Measurements from ENCODE around the gene TMC5.

Gene TMC5

DNA sequence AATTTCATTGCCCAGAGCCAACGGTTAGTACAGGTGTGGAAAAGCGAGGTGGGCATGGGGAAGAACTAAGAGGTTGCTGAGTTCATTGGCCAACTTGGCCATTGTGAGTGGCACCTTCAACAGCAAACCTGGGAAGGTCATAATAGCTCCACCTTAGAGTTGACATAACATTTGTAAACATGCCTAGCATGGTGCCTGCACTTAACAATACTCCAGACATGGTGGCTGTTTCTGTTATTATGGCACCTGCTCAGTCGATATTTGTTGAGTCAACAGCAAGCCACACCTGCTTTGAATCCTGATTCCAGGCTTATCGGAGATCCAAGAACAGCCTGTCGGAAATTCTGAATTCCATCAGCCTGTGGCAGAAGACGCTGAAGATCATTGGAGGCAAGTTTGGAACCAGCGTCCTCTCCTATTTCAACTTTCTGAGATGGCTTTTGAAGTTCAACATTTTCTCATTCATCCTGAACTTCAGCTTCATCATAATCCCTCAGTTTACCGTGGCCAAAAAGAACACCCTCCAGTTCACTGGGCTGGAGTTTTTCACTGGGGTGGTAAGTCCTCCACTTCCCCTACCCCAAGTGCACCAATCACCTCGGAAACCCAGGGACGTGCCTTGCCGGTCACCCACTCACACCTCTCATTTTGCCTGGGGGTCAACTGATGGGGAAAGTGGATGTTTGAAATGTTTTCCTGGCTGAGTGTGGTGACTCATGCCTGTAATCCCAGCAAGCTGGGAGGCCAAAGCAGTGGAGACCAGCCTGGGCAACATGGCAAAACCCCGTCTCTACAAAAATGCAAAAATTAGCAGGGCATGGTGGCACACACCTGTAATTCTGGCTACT lies 46.0 kb downstream of the TMC5 start:
- peak; percentile 91 for DNase-seq

DNA sequence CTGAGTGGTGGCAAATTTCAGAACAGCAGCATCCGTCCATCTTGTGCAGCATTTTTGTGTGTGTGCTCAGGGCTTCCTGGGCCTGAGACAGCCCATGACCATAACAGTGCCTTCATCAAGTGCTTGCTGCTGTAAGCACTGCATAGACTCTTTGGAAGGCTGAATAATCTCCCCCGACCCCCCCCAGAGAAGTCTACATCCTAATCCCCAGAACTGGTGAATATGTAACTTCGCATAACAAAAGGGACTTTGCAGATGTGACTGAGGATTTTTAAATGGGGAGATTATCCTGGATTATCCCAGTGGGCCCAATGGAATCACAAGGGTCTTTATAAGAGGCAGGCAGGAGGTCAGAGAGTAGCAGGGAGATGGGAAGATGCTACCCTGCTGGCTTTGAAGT lies 50.6 kb downstream of the TMC5 start:
- no peak for DNase-seq

DNA sequence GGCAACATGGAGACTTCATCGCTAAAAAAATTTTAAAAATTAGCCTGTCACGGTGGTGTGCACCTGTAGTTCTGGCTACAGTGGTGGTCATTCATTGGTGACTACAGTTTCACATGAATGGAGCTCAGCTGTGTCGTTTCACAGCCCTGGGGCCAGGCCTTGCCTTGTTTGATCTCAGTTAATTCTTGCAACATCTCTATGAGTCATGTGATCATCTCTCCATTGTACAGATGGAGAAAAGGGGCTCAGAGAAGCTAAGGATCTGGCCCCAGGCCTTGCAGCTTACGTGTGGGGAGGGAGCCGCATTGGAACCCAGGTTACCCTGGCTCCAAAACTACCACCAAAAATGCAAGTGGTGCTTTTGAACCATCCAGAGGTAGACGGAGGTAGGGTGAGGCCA lies 54.8 kb downstream of the TMC5 start:
- DNase-seq: no peak

DNA sequence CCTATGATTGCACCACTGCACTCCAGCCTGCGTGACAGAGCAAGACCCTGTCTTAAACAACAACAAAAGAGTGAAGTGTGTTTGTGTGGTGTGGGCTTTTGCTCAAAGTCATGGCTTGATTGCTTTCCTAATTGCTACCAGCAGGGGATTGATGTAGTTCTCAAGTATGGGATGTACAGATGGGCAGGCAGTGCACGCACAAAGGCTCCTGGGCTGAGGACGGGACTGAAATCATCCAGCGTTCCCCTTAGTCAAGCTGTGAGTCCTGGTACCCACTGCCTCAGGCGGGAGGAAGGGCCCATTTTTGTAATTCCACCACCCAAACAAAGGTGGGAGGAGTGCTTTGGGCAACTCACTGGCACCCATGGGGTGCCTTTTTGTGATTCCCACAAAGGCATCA lies 56.9 kb downstream of the TMC5 start:
- DNase-seq: no peak

DNA sequence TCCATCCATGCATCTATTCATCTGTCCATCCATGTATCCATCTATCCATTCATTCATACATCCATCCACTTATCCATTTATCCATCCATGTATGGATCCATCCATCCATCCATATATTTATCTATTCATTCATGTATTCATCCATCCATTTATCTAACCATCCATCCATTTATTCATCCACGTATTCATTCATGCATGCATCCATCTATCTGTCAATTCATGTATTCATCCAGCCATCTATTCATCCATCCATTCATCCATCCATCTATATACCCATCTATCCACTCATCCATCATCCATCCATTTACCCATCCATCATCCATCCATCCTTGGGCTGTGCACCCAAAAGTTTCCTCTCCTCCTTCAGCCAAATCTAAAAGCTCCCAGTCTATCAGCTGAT lies 60.8 kb downstream of the TMC5 start:
- DNase-seq: no peak

DNA sequence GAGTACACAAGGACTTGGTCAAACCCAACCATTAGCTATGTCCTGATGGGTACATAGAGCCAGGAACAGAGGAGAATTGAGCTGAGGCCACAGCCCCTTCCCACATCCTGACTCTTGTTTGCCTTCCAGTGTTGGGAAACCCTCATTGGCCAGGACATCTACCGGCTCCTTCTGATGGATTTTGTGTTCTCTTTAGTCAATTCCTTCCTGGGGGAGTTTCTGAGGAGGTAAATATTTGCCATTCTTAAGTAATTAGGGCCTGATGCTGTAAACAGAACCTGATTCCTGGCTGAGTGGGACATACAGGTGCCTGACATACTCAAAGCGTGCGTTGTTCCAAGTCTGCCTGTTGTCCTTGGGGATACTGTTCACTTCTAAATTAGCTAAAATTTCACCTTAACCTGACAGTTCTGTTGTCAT lies 61.6 kb downstream of the TMC5 start:
- DNase-seq: no peak

DNA sequence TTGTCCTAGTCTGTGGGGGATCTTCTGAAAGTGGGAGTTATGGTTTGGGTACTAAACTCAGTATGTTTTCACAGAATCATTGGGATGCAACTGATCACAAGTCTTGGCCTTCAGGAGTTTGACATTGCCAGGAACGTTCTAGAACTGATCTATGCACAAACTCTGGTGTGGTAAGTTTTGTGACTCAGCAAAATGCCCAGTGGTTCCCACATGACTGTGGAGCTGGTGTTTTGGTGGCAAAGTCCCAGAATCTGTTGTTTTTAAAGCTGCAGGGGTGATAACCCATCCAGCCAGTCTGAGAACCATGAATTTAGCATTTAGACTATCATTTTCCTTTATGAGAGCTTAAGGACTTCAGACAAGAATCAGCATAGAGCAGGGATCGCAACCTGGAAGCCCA lies 63.6 kb downstream of the TMC5 start:
- no peak for DNase-seq

DNA sequence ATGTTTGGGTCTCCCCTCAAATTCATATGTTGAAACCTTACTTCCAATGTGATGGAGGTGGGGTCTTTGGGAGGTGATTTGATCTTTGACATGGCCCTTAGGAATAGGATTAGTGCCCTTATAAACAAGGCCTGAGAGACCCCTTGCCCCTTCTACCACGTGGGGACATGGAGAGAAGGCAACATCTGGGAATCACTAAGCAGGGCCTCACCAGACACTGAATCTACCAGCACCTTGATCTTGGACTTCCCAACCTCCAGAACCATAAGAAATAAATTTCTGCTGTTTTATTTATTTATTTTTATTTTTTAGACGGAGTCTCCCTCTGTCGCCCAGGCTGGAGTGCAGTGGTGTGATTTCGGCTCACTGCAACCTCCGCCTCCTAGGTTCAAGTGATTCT lies 64.1 kb downstream of the TMC5 start:
- no peak for DNase-seq

DNA sequence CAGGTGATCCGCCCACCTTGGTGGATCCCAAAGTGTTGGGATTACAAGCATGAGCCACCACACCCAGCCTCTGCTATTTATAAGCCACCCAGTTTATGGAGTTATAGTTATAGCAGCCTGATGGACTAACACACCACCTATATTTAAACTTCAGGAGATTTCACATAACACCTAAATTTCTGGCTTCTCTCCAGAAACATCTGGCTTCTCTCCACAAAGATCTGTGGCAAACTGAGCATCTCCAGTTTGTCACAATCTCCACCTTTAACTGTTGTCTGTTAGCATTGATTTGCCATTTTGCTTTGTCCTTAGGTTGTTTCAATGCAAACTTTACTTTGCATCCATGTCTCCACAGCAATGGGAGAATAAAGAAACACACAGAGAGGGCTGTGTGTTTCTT lies 64.6 kb downstream of the TMC5 start:
- no peak for DNase-seq

DNA sequence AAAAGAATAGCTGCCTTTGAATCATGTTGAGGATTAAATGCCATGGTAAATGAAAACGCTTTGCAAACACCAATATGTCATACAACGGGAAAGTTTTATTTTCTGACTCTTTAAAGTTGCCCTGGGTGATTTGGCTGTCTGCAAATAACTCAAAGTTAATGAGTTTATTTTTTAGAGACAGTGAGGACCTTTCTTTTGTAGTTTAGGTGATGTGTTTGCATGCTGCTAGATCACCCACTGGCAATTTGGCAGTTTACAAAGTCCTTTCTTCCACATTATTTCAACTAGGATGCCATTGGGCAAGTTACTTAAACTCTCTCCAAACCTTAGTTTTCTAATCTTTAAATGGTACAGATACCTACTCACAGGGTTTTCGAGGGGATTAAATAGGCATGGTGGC lies 66.4 kb downstream of the TMC5 start:
- DNase-seq: no peak

DNA sequence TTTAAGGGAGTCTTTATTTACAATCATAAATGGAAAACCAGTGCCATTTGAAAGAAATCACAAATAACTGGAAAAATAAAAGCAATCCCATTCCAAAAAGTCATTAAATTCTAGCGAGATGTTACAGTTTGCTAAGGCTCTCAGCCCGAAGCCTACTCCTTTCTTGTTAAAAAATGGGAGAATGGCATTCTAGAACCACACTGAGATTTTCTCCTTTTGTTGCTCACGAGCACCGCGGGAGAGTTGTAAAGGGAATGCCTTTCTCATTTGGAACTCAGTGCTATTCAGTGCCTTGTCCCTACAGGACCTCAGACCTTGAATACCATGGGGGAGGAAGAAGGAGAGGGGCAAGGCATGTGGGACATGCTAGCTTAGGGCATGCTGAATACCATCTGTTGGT lies 67.9 kb downstream of the TMC5 start:
- no peak for DNase-seq

DNA sequence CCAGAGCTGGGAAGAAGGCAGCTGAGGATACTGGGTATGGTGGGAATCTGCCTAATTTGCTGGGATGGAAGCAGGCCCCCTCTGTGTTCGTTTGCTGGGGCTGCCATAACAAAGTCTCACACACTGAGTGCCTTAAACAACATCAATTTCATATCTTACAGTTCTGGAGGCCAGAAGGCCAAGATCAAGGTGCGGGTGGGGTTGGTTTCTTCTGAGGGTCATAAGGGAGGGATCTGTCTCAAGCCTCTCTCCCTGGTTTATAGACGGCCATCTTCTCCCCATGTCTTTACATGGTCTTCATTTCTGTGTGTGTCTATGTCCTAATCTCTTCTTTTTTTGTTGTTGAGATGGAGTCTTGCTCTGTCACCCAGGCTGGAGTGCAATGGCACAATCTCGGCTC lies 68.4 kb downstream of the TMC5 start:
- no peak for DNase-seq

DNA sequence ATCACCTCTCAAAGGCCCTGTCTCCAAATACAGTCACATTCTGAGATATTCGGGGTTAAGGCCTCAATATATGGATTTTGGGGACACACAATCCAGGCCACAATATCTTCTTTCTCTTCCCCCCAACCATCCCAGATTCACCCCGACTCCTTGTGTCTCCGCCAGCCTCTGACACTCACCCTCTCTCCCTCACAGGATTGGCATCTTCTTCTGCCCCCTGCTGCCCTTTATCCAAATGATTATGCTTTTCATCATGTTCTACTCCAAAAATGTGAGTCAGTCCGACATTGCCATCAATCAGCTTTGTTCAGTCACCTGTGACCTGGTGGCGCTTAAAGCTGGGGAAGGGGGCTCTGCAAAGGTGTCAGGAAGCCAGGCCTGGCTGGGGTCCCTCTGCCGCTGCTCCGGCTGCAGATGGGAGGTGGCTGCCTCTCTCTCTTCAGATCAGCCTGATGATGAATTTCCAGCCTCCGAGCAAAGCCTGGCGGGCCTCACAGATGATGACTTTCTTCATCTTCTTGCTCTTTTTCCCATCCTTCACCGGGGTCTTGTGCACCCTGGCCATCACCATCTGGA lies 69.2 kb downstream of the TMC5 start:
- no peak for DNase-seq

DNA sequence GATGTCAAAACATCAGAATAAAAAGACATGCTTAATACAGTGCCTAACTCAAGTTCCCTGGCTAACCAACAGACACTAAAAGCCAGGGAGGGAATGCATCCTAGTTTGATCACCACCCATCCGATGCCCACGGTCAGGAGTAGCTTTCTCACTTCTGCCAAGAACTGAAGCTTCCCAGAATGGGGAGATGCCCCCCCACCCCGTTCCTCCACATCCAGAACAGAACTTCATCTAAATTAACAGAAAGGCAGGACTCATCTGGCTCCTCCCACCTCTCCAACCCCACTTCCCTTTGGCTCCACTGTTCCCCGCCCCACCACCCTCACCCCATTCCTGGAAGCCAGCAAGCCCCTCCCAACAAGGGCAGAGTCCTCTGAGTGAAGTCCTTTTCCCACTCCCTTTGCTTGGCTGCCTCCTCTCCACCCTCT lies 70.5 kb downstream of the TMC5 start:
- no peak for DNase-seq

DNA sequence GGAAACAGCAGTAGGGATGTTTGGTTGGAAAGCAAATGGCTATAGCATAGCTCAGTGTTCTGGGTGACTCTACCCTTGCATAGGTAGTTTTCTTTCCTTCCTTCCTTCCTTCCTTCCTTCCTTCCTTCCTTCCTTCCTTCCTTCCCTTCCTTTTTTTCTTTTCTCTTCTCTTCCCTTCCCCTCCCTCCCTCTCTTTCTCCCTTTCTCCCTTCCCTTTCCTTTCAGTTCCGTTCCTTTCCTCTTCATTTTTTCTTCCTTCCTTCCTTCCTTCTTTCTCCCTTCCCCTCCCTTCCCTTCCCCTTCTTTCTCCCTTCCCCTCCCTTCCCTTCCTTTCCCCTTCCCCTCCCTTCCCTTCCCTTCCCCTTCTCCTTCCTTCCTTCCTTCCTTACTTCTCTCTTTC lies 72.9 kb downstream of the TMC5 start:
- no peak for DNase-seq

DNA sequence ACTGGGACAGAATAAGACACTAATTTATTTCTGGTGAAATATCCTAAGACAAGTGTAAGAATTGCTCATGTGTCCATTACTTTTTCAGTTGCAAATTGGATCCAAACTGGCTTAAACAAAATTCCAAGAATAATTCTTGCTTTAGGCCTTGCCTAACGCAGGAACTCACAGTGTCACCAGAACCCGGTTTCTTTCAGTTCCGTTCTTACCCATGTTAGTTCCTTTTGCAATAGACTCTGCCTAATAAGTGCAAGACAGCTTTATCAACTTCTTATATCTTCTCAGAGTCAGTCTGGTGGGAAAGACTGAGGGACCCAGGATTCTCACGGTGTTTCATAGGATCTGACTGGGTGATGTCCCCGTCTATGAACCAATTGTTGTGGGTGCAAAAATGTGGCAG lies 79.5 kb downstream of the TMC5 start:
- DNase-seq: no peak

DNA sequence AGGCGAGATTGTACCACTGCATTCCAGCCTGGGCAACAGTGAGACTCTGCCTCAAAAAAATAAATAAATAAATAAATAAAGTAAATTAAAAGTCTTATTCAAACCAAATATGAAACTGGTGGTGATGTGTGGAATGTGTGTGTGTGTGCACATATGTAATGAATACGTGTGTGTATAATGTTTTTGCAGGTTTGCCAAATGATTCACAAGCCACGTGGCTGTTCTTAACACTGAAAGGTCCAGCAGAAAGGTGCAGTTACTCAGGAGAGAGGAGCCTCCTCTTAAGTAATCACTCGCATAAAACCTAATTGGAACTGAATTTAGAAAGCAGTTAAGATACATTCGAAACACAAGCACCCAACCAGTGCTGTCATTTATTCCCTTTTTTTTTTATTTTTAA lies 81.3 kb downstream of the TMC5 start:
- no peak for DNase-seq

DNA sequence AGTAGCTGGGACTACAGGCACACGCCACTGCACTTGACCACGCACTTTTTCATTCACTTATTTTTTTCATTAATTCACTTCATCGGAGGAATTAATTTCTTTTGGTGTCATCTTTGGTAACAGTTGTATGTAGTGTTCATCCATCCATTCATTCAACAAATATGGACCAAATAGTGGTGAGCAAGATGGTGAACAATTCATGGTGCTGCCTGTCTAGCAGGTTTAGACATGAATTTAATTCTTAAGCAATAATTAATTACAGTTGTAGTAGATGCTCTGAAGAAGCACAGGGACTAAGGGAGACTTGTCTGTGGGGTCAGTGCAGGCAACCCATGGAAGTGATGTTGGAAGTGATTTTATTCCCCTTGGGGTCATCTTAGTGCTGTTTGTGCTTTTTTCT lies 81.8 kb downstream of the TMC5 start:
- no peak for DNase-seq

DNA sequence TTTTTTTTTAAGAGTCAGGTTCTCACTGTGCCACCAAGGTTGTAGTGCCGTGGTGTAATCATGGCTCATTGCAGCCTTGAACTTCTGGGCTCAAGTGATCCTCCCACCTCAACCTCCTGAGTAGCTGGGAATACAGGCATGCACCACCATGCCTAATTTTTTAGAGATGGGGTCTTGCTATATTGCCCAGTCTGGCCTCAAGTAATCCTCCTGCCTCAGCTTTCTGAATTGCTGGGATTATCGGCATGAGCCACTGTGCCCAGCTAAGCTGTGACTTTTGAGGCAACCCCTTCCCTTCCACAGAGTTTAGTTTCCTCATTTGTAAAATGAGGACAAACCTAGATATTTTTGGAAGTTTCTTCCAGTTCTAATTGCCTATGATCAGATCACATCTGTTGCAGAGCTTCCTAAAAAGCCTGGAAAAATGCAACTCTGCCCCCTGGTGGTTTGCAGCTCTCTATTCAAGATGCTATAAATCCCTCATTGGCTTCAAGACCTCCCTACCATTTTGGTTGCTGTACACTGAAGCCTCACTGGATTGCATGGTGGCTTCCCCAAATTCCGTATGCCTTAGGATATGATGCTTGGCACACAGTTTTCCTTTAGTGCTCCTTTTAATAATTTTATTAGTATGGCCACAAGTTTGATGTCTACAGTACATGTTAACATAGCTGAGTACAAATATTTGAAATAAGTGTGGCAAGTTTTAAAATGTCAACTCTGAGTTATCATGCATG lies 84.9 kb downstream of the TMC5 start:
- DNase-seq: peak; percentile 61

DNA sequence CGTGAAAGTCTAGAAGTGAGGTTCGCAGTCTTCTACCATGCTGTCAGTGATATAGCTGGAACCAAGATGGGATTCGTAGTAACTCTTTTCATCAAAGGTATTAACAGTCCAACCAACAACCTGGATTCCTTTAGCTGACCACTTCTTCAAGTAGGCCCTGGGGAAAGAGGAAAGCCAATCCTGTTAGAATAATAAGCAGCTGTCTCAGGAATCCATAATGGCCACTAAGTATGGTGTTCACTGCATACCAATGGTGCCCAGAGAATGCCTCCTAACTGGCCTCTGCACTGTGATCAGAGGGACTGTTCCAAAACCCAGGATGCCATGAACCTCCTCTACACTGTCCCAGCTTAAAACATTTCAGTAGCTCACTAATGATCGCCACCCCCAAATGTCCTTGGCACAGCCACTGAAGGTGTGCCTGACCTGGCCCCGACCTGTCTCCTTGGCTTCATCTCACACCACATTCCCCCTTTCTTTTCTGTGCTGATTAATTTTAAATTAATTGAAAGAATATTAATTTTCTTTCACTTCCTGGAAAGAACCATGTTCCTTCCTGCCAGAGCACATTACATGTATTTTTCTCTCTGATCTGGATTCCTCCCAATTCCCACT lies 85.9 kb downstream of the TMC5 start:
- no peak for DNase-seq

DNA sequence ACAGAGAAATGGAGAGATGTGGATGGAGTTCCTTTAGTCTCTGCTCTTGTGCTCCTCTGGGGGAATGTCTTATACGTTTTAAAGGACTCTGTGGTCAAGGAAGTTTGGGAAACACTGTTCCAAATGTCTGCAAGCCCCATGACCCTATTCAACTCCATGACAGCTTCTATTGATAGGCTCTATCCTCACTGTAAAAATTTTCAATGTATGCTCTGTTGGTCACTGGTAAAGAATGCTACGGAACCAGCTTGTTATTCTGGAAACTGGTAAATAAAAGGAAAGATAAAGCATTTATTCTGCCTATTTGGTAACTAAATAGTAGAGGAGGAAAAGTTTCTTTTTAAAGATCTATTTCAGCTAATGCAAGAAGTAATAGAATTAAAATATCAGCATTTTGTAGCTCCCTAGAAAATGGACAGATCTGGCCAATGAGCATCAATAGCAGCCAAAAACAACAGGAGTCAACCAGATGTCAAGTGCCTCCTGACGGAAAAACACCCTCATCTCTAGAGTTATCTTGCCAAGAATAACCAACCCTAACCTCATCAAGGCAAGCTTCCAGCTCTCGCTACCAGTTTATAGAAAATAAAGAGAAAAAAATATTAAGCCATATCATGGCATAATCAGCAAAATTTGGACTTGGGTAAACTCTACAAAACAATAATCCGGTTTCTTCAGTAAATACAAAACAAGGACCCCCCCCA lies 88.1 kb downstream of the TMC5 start:
- DNase-seq: no peak

DNA sequence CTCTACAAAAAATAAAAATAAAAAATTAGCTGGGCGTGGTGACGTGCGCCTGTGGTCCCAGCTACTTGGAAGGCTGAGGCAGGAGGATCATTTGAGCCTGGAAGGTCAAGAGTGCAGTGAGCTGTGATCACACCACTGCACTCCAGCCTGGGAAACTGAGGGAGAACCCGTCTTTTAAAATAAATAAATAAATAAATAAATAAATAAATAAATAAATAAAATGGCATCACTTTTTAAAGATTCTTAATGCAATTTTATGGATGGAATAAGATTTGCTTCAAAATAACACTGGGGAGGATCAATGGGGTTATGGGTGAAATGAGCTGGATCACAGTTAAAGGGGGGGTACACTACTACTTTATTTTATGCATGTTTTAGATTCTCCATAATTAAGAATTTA lies 89.3 kb downstream of the TMC5 start:
- DNase-seq: no peak

DNA sequence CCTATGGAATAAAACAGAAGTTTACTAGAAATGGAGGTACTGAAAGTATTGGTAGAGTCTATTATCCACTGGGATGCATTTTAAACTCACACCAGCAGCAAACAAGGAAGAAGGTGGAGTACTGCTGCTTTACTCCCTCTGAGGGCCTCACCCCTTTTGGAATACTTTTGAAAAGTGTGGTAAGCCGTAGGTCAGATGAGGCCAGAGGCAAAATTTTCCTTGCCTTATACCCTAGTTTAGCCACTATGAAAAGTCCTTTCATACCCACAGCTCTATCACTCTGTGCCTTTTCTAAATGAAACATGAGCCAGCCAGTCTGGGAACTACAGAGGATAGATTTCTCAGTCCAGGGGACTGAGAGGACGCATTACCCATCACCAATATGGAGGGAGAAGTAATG lies 90.2 kb downstream of the TMC5 start:
- DNase-seq: no peak
